Left lung (tissue), 10 donors: ENCODE results near the gene RBPJL. TPM values are rescaled to one million over a fixed set of nuclear protein-coding genes. Genes with fewer than 3 reads are reported as not detected.
A peak's percentile ranks its signal among the peaks of the same experiment; 100 is the strongest.

Source experiments
- ATAC-seq: fragments of 200-7000 bp; cut with Tn5 transposase; one replicate; pipeline ENCODE4 v1.9.1; 2020; ENCODE audit warnings: moderate library complexity
- DNase-seq, 4 donors: peaks; one replicate each; pipeline ENCODE4 v3.0.0-alpha.2; 2013 to 2020
- H3K27ac ChIP-seq, 2 donors: fragments of 200-600 bp; sonication (generic) in 1 of 2; one replicate each; pipeline versions ENCODE4 v1.5.0 to v1.8.0; 2020 to 2021
- H3K27me3 ChIP-seq, 2 donors: fragments of 200-600 bp; sonication (generic) in 1 of 2; one replicate each; pipeline versions ENCODE4 v1.5.0 to v1.8.0; 2020 to 2021
- H3K36me3 ChIP-seq, 2 donors: fragments of 200-600 bp; sonication (generic) in 1 of 2; one replicate each; pipeline versions ENCODE4 v1.5.0 to v1.8.0; 2020 to 2021
- H3K4me1 ChIP-seq, 2 donors: fragments of 200-600 bp; one replicate each; pipeline ENCODE4 v1.8.0; 2021
- H3K4me3 ChIP-seq, 2 donors: fragments of 200-600 bp; sonication (generic) in 1 of 2; one replicate each; pipeline versions ENCODE4 v1.5.0 to v1.8.0; 2020 to 2021; ENCODE audit warnings: mild to moderate bottlenecking in 1 of 2
- H3K9me3 ChIP-seq, 2 donors: fragments of 200-600 bp; sonication (generic) in 1 of 2; one replicate each; pipeline versions ENCODE4 v1.5.0 to v1.8.0; 2020 to 2021
- CTCF ChIP-seq, 2 donors: fragments of 200-600 bp; sonication (generic) in 1 of 2; IDR thresholded peaks; one replicate each; pipeline versions ENCODE4 v1.5.0 to v1.8.0; 2021; ENCODE audit warnings: antibody characterized with exemption in 2 of 2
- intact Hi-C, 2 donors: fragments of 100-400 bp; cut with DNase I; formaldehyde crosslinking; loops; one replicate each; pipeline versions ENCODE4 v1.11.2 to v1.14.2; 2022
- polyA plus RNA-seq, 6 donors: library from polyadenylated mRNA; unstranded; fragments of 120-200 nt; gene quantifications; one replicate each; pipeline ENCODE4 v1.2.1, GENCODE V29; 2013; ENCODE audit not compliant: insufficient read length in 6 of 6
- total RNA-seq, 2 donors: library from RNA; stranded (reverse); fragmentation: NEBNext Ultra II Directional; extraction: Animal tissue kit (Norgen Biotek cat#: 25700); gene quantifications; one replicate each; pipeline ENCODE4 v1.2.1, GENCODE V29; 2021
- donor health status: DM: no; HTN: yes; CAD: no.
- donor health status: DM: no; HTN: no; CAD: no.

Gene RBPJL
- total and polyA plus RNA-seq, 8 donors: not detected

GRCh38 chr20:45263556-45264266 lies 42.9 kb upstream of the RBPJL start:
- no peak for TF ChIP-seq CTCF (IDR thresholded peaks at IDR 0.05)
- H3K4me3 ChIP-seq: no peak overlapping the region
- no peaks in the 10 kb centered on the region for H3K36me3 ChIP-seq
- H3K27ac ChIP-seq: no peak overlapping the region
- intact Hi-C loops: no loop called here
- no peaks in the 10 kb centered on the region for H3K9me3 ChIP-seq
- H3K27me3 ChIP-seq: no peaks in the 10 kb centered on the region
- no peak for ATAC-seq
- H3K4me1 ChIP-seq: no peaks in the 10 kb centered on the region
- DNase-seq: no peak

GRCh38 chr20:45266977-45267376 lies 39.7 kb upstream of the RBPJL start:
- no peak for TF ChIP-seq CTCF (IDR thresholded peaks at IDR 0.05)
- Histone ChIP-seq H3K27me3 (no peaks in the 10 kb centered on the region), H3K36me3 (no peaks in the 10 kb centered on the region), H3K4me1 (no peaks in the 10 kb centered on the region), H3K4me3 (no peak overlapping the region), H3K9me3 (no peaks in the 10 kb centered on the region), H3K27ac (no peak overlapping the region)
- intact Hi-C loops: no loop called here
- DNase-seq: no peak
- no peak for ATAC-seq

GRCh38 chr20:45268531-45268930 lies 38.1 kb upstream of the RBPJL start:
- Histone ChIP-seq H3K27me3 (no peaks in the 10 kb centered on the region), H3K27ac (no peak overlapping the region), H3K4me1 (no peaks in the 10 kb centered on the region), H3K9me3 (no peaks in the 10 kb centered on the region), H3K36me3 (no peaks in the 10 kb centered on the region), H3K4me3 (no peak overlapping the region)
- TF ChIP-seq CTCF (IDR thresholded peaks at IDR 0.05): no peak
- DNase-seq (no peak), ATAC-seq (peak; percentile 41)
- intact Hi-C loops: no loop called here

GRCh38 chr20:45269056-45269455 lies 37.6 kb upstream of the RBPJL start:
- intact Hi-C loops: no loop called here
- no peak for TF ChIP-seq CTCF (IDR thresholded peaks at IDR 0.05)
- no peaks in the 10 kb centered on the region for H3K27me3 ChIP-seq
- H3K9me3 ChIP-seq: no peaks in the 10 kb centered on the region
- ATAC-seq (no peak), DNase-seq (no peak)
- no peak overlapping the region for H3K27ac ChIP-seq
- no peaks in the 10 kb centered on the region for H3K4me1 ChIP-seq
- H3K36me3 ChIP-seq: no peaks in the 10 kb centered on the region
- H3K4me3 ChIP-seq: no peak overlapping the region

- intact Hi-C loops: no loop called here
- Histone ChIP-seq H3K4me1 (no peaks in the 10 kb centered on the region), H3K27ac (no peak overlapping the region), H3K9me3 (no peaks in the 10 kb centered on the region), H3K4me3 (no peak overlapping the region), H3K36me3 (no peaks in the 10 kb centered on the region), H3K27me3 (no peaks in the 10 kb centered on the region)
- no peak for TF ChIP-seq CTCF (IDR thresholded peaks at IDR 0.05)
- DNase-seq (no peak), ATAC-seq (no peak)
These were observed 36.8 kb upstream of the RBPJL start for GRCh38 chr20:45269754-45270270.
